ENCODE measurements around the gene DLG5. TPM values are rescaled to one million over a fixed set of nuclear protein-coding genes. Genes with fewer than 3 reads are reported as not detected.

DLG5 gene
- total RNA-seq, 4 donors from 2014 or later: 117 to 196 (median 147) TPM

GRCh38 chr10:77835669-77836086, 90.9 kb downstream of the DLG5 start:
- Histone ChIP-seq H3K9me3 (no peaks in the 10 kb centered on the region), H3K27me3 (no peaks in the 10 kb centered on the region), H3K27ac (peak overlapping the region; percentile 33), H3K4me3 (no peak overlapping the region), H3K4me1 (peaks cover 12% of the 10 kb centered on the region), H3K36me3 (peaks cover 80% of the 10 kb centered on the region)
- TF ChIP-seq POLR2A (IDR thresholded peaks at IDR 0.05): no peak
- TF ChIP-seq, protein P1, sequence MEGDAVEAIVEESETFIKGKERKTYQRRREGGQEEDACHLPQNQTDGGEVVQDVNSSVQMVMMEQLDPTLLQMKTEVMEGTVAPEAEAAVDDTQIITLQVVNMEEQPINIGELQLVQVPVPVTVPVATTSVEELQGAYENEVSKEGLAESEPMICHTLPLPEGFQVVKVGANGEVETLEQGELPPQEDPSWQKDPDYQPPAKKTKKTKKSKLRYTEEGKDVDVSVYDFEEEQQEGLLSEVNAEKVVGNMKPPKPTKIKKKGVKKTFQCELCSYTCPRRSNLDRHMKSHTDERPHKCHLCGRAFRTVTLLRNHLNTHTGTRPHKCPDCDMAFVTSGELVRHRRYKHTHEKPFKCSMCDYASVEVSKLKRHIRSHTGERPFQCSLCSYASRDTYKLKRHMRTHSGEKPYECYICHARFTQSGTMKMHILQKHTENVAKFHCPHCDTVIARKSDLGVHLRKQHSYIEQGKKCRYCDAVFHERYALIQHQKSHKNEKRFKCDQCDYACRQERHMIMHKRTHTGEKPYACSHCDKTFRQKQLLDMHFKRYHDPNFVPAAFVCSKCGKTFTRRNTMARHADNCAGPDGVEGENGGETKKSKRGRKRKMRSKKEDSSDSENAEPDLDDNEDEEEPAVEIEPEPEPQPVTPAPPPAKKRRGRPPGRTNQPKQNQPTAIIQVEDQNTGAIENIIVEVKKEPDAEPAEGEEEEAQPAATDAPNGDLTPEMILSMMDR (IDR thresholded peaks at IDR 0.05): no peak
- TF ChIP-seq EP300 (IDR thresholded peaks at IDR 0.05): no peak
- TF ChIP-seq POLR2AphosphoS5 (IDR thresholded peaks at IDR 0.05): no peak
- 95% methylated on average over 14 of the region's 14 CpGs for WGBS
- DNase-seq (ENCODE audit: low spot score in 2 of 2): no peak

- Histone ChIP-seq H3K4me1 (peaks cover 12% of the 10 kb centered on the region), H3K36me3 (peaks cover 80% of the 10 kb centered on the region), H3K27ac (no peak overlapping the region), H3K9me3 (no peaks in the 10 kb centered on the region), H3K27me3 (no peaks in the 10 kb centered on the region), H3K4me3 (no peak overlapping the region)
- DNase-seq (ENCODE audit: low spot score in 2 of 2): no peak
- TF ChIP-seq EP300 (IDR thresholded peaks at IDR 0.05) (no peak), POLR2AphosphoS5 (IDR thresholded peaks at IDR 0.05) (no peak), POLR2A (IDR thresholded peaks at IDR 0.05) (no peak)
- TF ChIP-seq, protein P1 (IDR thresholded peaks at IDR 0.05): no peak
- 93% methylated on average over 13 of the region's 13 CpGs for WGBS
These were observed 91.4 kb downstream of the DLG5 start for GRCh38 chr10:77834943-77835668.

- Histone ChIP-seq H3K4me3 (no peak overlapping the region), H3K36me3 (peaks cover 80% of the 10 kb centered on the region), H3K27me3 (no peaks in the 10 kb centered on the region), H3K9me3 (no peaks in the 10 kb centered on the region), H3K4me1 (peaks cover 12% of the 10 kb centered on the region), H3K27ac (no peak overlapping the region)
- TF ChIP-seq, protein P1 (IDR thresholded peaks at IDR 0.05): no peak
- TF ChIP-seq POLR2A (IDR thresholded peaks at IDR 0.05): no peak
- TF ChIP-seq POLR2AphosphoS5 (IDR thresholded peaks at IDR 0.05): no peak
- no peak for TF ChIP-seq EP300 (IDR thresholded peaks at IDR 0.05)
- no peak for DNase-seq (ENCODE audit: low spot score in 2 of 2)
- WGBS: no CpG with 5 or more reads among the region's 2 CpGs
These were observed 92.0 kb downstream of the DLG5 start for GRCh38 chr10:77834540-77834939.

GRCh38 chr10:77833792-77834191, 92.8 kb downstream of the DLG5 start:
- TF ChIP-seq, protein P1 (IDR thresholded peaks at IDR 0.05): no peak
- peaks cover 80% of the 10 kb centered on the region for H3K36me3 ChIP-seq
- WGBS: 93% methylated on average over 15 of the region's 15 CpGs
- no peaks in the 10 kb centered on the region for H3K27me3 ChIP-seq
- H3K4me1 ChIP-seq: peaks cover 12% of the 10 kb centered on the region
- no peak for DNase-seq (ENCODE audit: low spot score in 2 of 2)
- no peak overlapping the region for H3K4me3 ChIP-seq
- no peaks in the 10 kb centered on the region for H3K9me3 ChIP-seq
- no peak overlapping the region for H3K27ac ChIP-seq

DNA sequence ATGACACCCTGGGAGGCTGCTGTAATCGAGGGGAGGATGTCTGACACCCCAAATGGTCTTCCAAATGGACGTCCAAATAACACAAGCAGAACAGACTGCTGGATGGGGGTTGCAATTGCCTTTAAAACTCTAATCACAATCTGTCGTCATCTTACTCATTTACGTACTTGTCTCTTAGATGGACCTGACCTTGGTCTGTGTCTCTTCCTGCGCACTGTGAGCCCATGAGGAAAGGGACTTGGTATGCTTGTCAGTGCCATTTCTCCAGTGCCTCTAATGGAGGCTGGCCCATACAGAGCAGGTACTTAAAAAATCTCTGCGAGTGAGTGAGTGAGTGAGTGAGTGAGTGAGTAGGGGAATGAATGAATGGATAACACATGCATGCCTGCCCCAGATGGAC, 93.3 kb downstream of the DLG5 start:
- DNase-seq (ENCODE audit: low spot score in 2 of 2): no peak
- Histone ChIP-seq H3K4me3 (no peak overlapping the region), H3K27ac (no peak overlapping the region), H3K9me3 (no peaks in the 10 kb centered on the region), H3K27me3 (no peaks in the 10 kb centered on the region), H3K36me3 (peaks cover 80% of the 10 kb centered on the region), H3K4me1 (peaks cover 12% of the 10 kb centered on the region)
- 90% methylated on average over 6 of the region's 6 CpGs for WGBS
- TF ChIP-seq EP300 (IDR thresholded peaks at IDR 0.05) (no peak), POLR2AphosphoS5 (IDR thresholded peaks at IDR 0.05) (no peak)
- TF ChIP-seq, protein P1 (IDR thresholded peaks at IDR 0.05): no peak

Measured in suprapubic skin (tissue), 4 donors.